ENCODE results near the gene HOXC6.

DNA sequence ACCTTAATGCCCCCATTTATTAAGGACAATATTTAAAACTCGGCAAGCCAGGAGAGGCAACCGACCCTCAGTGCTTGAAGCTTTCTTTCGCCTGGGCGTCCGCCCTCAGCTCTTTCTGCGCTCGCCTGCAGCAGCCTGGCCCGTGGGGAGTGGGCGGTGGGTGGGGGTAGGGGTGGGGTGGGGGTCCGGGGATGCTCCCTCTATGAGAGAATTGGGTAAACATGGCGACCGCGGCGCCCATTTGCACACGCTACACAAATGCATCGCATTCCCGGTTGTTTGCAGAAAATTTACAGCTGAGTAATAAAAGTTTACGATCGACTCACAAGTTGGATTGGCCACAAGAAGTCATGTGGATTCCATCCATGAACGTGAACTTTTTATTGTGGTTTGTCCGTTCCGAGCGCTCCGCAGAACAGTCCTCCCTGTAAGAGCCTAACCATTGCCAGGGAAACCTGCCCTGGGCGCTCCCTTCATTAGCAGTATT, 11.7 kb upstream of the HOXC6 start:
- TF ChIP-seq, protein P1, sequence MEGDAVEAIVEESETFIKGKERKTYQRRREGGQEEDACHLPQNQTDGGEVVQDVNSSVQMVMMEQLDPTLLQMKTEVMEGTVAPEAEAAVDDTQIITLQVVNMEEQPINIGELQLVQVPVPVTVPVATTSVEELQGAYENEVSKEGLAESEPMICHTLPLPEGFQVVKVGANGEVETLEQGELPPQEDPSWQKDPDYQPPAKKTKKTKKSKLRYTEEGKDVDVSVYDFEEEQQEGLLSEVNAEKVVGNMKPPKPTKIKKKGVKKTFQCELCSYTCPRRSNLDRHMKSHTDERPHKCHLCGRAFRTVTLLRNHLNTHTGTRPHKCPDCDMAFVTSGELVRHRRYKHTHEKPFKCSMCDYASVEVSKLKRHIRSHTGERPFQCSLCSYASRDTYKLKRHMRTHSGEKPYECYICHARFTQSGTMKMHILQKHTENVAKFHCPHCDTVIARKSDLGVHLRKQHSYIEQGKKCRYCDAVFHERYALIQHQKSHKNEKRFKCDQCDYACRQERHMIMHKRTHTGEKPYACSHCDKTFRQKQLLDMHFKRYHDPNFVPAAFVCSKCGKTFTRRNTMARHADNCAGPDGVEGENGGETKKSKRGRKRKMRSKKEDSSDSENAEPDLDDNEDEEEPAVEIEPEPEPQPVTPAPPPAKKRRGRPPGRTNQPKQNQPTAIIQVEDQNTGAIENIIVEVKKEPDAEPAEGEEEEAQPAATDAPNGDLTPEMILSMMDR (IDR thresholded peaks at IDR 0.05; ENCODE audit: insufficient read depth, low read length): no peak
- TF ChIP-seq SPI1 (IDR thresholded peaks at IDR 0.05; ENCODE audit: borderline replicate concordance, low read depth) (no peak), POLR2AphosphoS5 (IDR thresholded peaks at IDR 0.05; ENCODE audit: low read depth) (no peak)
- TF ChIP-seq, protein P2, sequence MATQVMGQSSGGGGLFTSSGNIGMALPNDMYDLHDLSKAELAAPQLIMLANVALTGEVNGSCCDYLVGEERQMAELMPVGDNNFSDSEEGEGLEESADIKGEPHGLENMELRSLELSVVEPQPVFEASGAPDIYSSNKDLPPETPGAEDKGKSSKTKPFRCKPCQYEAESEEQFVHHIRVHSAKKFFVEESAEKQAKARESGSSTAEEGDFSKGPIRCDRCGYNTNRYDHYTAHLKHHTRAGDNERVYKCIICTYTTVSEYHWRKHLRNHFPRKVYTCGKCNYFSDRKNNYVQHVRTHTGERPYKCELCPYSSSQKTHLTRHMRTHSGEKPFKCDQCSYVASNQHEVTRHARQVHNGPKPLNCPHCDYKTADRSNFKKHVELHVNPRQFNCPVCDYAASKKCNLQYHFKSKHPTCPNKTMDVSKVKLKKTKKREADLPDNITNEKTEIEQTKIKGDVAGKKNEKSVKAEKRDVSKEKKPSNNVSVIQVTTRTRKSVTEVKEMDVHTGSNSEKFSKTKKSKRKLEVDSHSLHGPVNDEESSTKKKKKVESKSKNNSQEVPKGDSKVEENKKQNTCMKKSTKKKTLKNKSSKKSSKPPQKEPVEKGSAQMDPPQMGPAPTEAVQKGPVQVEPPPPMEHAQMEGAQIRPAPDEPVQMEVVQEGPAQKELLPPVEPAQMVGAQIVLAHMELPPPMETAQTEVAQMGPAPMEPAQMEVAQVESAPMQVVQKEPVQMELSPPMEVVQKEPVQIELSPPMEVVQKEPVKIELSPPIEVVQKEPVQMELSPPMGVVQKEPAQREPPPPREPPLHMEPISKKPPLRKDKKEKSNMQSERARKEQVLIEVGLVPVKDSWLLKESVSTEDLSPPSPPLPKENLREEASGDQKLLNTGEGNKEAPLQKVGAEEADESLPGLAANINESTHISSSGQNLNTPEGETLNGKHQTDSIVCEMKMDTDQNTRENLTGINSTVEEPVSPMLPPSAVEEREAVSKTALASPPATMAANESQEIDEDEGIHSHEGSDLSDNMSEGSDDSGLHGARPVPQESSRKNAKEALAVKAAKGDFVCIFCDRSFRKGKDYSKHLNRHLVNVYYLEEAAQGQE (IDR thresholded peaks at IDR 0.05; ENCODE audit: insufficient replicate concordance, low read depth): no peak
